Activated CD8-positive, alpha-beta memory T cell treated with anti-CD3 and anti-CD28 coated beads, Interleukin-2, amount 50 U/mL, for 24 hours (primary cell): Measurements from ENCODE around the gene DENND1A.
"Not testable (repeated sequence)": the region's sequence is repeated elsewhere in the genome, so short reads cannot be mapped to it uniquely, and the experiment has no call there.

Source experiments
- DNase-seq: peaks from one replicate; pipeline ENCODE4 v3.0.0-alpha.2; 2020; ENCODE audit errors: extremely low read depth

Gene DENND1A

GRCh38 chr9:123412171-123412820 is 517.6 kb downstream of the DENND1A start:
- DNase-seq = no peak

DNA sequence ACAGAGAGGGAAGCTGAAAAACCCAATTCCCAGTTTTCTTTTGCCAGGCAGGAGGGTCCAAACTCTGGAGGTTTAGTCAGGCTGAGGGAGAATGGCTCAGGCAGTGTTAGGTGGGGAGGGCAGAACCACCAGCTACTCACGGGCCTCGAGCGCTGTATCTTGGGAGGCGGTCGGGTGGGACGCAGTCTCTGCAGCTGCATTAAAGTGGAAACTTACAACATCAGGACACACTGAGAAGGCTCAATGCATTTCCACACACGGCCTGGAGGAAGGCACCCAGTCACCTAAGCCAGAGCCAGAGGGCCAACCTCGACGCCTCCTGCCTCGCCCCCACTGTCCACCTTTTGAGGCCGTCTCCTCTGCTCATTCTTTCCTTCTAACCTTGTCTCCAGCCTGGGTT is 518.3 kb downstream of the DENND1A start:
- no peak for DNase-seq

DNA sequence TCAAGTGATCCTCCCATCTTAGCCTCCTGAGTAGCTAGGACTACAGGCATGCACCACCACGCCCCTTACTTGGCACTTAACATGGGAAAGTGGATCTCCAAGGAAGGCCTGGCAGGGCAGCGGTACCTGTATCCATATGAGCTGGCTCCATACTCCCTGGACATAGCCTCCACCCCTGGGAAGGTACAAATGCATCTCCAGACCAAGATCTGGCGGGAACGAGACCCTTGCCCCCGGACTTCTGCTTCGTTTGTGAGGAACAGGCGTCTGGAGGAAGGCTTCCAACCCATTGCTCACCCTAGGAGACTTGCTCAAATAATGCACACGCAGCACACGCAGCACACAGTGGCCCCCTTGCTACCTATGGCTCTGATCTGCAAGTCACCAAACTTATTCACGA is 518.7 kb downstream of the DENND1A start:
- DNase-seq = no peak

DNA sequence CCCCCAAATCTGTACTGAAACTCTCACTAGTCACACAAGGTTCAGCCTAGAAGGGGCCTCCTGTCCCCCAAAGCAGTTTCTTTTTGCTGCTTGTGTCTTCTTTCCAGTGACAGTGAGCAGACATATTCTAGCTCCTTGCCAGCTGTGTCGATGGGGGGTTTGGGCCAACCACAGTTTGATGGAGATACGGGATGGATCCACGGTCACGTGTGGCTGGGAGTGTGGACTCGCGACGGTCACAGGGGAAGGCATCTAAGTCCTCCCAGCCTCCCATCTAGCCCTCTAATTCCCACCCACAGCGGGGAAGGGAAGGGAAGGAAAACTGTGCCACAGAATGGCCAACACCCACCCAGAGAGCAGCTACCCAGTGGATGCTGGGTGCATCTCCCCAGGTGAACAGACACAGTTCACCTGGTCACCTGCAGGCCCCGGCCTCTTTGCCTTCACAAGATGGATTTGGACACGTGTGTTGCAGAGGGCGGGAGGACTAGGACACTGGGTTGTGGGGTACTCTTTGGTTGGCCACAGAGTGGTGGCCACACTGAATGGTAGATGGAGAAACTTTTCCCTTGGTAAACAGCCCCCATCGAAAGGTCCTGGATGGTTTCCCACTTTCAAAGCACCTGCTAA is 519.5 kb downstream of the DENND1A start:
- DNase-seq = no peak

- no peak for DNase-seq
Observed at GRCh38 chr9:123408313-123409262, 521.3 kb downstream of the DENND1A start.

DNA sequence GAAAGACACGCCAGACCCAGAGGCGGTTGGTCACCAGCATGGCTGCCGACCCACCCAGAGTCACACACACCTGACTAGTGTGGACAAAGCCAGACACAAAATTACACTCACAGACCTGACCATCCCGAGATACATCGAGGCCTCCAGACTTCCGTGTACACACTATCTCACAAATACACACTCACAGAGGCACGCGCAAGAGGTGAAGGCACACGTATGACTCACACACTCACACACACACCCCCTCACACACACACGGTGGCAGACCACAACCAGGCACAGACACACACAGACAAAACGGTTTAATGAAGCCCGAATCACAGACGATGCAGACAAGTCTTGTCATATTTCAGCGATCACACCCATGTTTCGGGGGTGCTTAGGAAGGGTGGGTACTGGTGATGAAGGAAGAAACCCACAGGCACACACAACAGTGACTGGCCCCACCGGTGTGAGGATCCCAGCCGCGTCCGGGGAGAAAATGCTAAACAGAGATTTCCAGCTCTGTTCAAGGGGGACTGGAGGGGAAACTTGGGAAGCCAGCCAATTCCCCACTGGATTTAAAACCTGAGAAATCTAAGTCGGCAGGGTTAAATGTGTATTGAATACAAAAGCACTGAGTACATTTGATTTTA is 522.6 kb downstream of the DENND1A start:
- no peak for DNase-seq

DNA sequence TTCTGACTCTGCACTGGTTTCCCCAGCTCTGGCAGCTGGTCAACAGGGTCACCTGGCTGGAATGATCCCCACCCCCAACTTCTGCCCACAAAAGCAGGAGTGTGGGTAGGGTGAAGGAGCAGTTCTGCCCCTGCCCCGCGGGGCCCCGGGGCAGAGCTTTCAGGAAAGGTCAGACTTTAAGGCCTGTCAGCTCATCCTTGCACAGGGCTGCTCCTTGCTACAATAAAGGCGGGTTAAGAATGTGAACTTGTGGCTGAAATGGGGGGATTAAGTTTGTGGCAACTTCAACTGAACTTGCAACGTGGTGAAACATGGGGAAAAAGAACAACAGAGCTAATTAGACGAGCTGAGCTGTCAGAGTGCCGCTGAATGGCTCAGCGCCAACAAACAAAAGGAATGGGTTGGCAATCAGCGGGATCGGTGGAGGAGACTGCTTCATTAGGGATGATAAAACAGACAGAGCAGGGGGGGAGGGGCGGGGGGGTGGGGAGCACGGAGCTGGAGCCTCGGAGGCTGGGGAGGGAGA is 523.2 kb downstream of the DENND1A start:
- DNase-seq = no peak

DNA sequence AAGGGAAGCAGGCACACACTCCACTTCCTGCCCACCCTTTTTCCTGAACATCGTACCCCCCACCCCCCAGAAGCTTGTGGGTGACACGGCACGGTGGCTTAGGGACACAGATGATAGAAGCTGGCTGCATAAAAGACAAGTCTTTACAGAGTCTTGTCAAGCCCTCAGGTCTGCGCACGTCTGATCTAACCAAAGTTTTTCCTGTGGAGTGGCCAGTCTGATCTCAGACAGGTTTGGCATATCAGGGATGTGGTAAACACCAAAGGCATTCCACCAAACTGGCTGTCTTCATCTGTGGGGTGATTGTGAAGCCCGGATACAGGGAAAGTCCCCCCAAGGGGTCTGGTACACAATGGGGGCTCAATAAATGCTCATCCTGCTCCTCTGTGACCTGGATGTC is 523.9 kb downstream of the DENND1A start:
- no peak for DNase-seq

DNA sequence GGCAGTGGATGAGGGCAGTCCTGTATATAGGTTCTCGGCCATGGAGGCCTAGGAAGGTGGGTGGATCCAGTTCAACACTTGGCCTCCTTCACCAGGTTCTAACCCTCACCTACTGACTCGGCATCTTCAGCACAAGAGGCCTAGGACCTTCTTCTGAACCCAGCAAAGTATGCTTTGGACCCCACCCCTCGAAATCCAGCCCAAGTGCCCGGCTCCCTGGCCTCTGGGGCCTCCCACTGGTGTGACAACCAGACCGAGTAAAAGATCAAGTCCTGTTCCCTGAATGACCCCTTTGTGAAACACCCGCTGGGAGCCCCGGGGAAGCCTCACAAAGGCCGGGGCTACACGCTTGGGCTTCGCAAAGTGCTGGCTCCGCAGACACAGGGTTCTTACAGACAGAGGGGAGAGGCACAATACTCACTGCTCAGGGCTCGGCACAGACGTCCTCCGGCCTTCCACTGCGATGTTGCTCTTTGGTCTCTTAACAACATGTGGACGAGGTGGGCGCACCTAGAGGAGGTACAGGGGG is 526.9 kb downstream of the DENND1A start:
- DNase-seq = no peak

DNA sequence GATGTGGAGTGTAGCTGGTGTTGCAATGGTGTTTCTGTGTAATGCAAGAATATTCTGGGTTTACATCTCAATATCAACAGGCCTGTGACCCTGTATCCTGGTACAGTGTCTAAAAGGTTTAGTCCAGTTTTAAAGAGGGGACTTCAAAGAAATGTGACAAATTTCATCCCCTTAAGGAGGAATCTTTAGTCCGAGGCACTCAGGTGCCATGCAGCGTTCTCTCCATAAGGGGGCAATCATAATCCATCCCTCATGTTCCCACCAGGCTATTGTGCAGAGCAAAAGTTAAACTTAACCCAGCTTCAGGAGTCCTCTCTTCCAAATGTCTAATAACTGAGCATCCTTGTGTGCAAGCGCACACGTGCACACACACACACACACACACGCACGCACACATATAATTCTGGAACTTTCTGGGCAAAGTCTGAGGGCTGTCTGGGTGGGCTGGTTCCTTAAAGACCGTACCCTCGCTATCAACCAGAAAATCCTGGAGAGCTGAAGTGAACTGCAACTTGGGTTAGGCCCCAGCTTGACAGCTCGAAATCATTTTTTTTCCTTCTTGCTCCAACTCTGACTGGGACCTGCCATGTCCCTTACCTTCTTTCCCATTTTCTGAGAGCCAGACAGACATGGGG is 527.9 kb downstream of the DENND1A start:
- DNase-seq = no peak

DNA sequence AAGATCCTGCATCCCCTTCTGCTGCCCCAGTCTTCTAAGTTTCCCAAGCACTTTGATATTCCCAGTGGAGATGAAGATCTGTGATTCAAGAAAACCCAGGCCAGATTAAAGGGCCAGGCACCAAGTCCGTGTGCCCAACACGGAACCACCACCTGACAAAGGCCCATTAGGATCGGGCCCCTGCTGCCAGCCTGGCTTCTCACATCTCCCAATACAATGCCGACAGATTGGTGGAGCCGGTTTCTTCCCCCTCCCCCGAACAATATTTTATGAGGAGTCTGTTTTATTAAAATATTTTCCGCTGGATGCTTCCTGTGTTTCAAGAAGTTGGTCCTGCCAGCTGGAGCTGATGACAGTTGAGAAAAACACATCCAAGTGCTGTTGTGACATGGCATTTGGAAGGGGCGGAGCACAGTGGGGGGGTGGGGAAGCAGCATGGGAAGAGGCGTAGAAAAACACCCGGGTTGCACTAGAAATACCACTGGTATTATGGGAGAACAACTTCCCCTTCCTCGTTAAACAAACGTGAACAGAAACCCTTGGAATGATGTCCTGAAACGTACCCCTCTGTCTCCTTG is 528.9 kb downstream of the DENND1A start:
- no peak for DNase-seq

DNA sequence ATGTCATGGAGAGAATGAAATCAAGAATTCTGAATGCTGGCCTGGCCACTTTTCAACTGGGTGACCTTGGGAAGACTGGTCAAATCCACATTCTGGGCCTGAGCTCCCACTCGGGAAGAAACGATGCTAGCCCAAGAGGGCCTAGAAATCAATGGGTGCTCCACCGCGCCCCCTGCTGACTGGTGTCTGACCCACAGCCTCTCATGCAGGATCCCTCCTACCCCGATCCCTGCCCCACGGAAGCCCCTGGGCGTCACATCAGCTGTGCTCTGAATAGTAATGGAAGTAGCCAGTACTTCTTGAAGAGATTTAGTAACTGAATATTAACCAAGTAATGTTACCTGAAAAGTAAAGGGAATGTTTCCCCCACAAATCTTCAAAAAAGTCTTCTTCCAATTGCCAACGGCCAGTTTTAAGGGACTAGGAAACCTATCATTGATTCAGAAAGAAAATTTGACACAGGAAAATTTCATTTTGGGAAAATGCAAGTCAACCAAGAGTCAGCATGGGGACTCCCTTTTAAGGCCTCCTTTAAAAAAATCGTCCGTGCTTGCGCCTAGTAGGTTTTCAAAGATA is 530.0 kb downstream of the DENND1A start:
- DNase-seq = no peak

DNA sequence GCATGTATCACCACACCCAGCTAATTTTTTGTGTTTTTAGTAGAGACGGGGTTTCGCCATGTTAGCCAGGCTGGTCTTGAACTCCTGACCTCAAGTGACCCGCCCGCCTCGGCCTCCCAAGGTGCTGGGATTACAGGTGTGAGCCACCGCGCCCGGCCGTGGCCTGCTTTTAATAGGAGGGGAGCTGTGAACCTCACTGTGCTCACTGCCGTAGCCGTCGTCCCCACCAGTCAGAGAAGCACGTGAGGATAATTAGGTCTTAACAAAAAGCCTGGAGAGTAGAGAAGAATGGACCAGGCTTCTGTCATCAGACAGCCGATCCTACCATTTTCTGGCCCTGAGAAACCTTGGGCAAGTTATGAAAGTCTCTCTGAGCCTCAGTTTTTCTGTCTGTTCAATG is 531.0 kb downstream of the DENND1A start:
- DNase-seq = not testable (repeated sequence)

DNA sequence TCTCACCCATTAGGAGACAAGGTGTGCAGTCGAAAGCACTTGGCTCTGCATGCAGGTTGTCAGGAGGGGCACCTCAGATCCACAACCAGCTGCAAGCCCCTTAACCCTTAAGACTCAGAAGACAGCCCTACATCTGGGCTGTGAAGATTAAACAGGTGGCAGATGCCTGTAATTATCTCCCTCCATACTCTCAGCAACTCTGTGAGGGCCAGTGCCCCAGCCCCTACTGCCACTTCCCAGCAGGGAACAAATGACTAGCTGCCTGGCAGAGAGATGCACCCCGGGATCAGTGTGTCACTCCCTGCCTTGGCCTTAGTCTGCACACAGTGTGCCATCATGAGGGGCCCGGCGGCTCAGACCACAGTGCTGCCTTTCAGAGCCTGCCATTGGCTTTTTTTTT is 532.0 kb downstream of the DENND1A start:
- DNase-seq = no peak

DNA sequence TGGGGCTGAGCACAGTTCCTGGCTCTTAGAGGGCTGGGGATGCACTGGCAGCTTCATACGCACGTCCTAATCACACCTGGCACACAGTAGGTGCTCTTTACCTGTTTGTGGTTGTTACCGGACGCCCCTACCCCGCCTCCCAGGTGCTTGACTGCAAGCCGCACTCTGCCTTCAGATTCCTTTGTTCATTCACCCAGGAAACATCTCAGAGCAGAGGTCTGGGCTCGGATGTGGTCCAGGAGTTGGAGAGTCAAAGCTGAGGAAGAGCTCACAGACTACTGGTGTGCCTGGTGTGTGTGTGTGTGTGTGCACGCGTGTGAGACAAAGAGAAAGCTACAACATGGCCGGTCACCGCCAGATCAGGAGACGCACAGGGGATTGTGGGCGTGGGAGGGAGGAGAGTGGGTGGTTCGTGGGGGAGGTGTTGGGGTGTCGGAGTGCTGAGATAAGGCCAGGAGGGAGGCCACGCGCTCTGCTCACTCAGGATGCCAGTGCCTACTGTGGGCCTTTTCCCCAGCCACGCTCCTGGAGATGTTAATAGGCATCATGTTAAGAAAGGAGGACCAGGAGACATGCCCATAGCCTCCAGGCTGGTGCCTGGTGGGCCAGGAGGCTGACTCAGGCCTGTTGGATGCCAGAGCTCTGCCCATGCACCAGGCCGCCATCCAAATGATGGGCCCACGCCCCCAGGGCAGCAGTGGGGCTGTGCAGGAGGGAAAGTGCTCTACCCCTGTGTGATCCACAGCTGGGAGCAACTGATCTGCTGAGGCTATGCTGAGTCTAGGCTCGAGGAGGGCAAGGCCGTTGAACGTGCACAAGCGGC is 534.0 kb downstream of the DENND1A start:
- no peak for DNase-seq

DNA sequence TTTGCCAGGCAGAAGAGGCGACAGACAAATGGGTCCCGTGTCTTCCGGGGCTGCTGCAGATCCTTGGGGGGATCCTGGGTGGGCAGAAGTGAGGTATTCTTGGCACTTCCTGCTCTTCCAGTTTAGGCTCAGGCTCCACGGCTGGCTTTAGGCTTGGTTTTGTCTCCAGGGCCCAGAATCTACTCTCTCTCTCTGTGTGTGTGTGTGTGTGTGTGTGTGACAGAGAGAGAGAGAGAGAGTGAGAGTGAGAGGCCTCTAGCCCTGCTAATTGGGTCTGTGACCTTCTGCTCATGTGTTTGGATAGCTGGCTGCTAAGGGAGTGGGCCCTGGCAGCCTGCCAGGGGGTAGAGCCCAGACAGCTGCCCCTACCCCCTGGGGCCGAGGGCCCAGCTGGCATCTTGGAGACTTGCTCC is 534.6 kb downstream of the DENND1A start:
- DNase-seq = no peak

GRCh38 chr9:123394291-123395235 is 535.4 kb downstream of the DENND1A start:
- DNase-seq = no peak

GRCh38 chr9:123392802-123393201 is 537.1 kb downstream of the DENND1A start:
- DNase-seq = no peak
